NCI-H1694 treated with DMSO at 0.1 percent for 48 hours (cell line): ENCODE results near the gene PATL2.
"Not testable (repeated sequence)": the region's sequence is repeated elsewhere in the genome, so short reads cannot be mapped to it uniquely, and the experiment has no call there.

Experiments
- DNase-seq: peaks from one replicate; lab custom pipeline; 2025; lab: John Stamatoyannopoulos, UW

PATL2 gene

DNA sequence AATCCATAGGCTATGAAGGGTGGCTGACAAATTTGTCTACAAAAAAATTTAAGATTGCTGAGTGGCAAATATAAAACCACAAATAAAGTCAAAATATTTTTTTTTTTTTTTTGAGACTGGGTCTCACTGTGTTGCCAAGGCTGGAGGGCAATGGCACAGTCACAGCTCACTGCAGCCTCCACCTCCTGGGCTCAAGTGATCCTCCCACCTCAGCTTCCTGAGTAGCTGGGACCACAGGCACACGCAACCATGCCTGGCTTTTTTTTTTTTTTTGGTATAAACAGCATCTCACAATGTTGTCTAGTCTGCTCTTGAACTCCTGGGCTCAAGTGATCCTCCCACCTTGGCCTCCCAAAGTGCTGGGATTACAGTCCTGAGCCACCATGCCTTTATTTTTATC lies 20.9 kb downstream of the PATL2 start:
- DNase-seq = not testable (repeated sequence)

DNA sequence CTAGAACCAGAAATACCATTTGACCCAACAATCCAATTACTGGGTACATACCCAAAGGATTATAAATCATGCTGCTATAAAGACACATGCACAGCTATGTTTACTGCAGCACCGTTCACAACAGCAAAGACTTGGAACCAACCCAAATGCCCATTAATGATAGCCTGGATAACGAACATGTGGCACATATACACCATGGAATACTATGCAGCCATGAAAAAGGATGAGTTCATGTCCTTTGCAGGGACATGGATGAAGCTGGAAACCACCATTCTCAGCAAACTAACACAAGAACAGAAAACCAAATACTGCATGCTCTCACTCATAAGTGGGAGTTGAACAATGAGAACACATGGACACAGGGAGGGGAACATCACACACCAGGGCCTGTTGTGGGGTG lies 21.8 kb downstream of the PATL2 start:
- not testable (repeated sequence) for DNase-seq

DNA sequence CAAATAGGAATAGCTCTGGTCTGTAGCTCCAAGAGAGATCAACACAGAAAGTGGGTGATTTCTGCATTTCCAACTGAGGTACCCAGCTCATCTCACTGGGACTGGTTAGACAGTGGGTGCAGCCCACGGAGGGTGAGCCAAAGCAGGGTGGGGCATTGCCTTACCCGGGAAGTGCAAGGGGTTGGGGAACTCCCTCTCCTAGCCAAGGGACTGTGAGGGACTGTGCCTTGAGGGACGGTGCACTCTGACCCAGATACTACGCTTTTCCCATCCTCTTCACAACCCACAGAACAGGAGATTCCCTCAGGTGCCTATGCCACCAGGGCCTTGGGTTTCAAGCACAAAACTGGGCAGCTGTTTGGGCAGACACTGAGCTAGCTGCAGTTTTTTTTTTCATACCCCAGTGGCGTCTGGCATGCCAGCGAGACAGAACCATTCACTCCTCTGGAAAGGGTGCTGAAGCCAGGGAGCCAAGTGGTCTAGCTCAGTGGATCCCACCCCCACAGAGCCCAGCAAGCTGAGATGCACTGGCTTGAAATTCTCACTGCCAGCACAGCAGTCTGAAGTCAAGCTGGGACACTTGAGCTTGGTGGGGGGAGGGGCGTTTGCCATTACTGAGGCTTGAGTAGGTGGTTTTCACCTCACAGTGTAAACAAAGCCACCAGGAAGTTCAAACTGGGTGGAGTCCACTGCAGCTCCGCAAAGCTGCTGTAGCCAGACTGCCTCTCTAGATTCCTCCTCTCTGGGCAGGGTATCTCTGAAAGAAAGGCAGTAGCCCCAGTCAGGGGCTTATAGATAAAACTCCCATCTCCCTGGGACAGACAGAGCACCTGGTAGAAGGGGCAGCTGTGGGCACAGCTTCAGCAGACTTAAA lies 28.1 kb downstream of the PATL2 start:
- DNase-seq = not testable (repeated sequence)

DNA sequence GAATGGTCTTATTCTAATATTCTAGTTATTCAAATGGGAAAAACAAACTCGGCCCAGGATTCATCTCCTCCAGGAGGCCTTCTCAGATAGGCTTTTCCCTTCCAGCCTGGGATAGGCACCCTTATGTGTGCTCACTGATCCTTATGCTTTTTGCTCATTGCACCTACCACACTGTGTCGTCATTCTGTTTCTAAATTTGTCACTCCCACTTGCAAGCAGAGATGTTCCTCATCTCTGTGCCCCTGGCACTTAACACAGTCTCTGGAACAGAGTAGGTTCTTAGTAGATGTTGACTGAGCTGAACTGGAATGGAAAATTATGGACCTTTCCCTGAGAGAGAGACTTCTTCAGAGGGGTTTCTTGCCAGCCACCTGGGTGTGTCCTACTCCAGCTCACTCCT lies 28.9 kb downstream of the PATL2 start:
- DNase-seq = no peak

DNA sequence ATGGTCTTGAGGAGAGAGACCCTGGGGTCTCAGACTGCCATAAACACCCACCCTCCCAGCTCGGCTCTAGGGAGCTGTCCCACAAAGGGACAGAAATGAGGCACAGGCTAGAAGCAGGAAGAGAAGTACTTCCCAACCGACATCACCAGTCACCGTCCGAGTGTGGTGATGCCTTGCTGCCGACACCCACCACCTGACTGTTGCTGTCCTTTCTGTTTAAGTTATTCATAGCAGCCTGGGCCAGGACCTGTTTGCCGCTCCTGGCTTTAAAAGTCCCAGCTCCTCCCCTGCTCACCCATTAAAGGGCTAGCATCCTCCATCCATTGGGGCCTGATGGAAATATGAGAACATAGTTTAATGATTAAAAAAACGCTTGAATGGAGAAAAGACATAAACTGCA lies 34.4 kb downstream of the PATL2 start:
- no peak for DNase-seq

DNA sequence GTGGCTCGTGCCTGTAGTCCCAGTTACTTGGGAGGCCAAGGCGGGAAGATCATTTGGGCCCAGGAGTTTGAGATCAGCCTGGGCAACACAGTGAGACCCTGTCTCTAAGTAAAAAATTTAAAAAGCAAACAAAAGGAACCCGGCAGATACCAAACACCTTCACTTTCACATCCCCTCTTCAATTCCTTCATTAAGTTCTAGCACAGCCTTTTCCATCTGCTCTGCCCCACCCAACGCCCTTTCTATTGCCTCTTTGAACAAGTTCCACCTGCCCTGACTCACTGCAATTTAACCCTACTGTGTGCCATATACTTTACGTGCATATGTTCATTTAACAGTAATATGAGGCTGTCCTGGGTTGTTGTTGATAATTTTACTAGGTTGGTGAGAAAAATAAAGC lies 35.2 kb downstream of the PATL2 start:
- DNase-seq = no peak

DNA sequence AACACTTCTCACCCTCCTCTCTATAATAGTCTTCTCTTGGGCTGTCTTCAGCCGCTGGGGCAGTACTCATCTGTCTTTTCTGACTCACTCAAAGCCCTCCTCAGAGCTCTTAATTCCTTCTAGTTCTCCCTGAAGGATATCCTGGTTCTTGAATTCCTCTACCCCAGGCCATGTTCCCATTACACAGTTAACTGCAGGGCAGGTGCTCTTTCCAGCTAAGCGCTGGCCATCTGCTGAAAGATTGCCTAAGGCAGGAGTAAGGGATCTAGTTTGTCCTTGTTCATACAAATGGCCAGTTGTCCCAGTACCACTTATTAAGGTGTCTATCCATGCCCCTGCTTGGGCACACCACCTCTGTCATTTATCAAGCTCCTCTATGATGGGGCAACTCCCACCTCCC lies 37.5 kb downstream of the PATL2 start:
- no peak for DNase-seq

DNA sequence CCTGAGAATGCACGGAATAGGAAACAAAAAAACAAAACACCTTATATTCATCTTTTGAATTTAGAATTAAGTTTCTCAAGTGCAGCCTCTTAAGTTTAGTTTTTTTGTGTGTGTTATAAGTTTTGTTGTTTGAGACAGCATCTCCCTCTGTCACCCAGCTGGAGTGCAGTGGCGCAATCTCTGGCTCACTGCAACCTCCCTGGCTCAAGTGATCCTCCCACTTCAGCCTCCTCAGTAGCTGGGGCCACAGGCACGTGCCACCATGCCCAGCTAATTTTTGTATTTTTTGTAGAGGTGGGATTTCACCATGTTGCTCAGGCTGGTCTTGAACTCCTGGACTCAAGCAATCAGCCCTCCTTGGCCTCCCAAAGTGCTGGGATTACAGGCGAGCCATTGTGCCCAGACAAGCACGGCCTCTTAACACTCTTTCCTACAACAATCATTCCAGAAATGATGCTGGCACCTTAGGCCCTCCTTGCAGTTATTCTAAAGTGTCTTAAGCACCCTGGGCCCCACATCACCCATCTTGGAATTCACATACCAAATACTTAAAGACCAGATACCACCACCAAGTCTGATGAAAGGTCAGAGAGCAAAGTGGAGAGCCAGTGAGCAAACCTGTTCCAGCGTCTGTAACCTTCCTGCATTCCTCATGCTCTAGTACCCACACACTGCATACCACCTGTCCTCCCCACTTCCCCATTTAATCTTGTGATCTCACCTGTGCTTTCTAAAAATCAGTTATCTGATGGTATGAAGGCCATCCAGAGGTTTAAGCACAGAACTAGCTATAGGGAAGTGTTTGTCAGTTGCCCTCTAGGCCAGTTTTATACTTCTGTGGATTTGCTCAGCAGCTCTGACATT lies 40.8 kb downstream of the PATL2 start:
- DNase-seq = no peak

DNA sequence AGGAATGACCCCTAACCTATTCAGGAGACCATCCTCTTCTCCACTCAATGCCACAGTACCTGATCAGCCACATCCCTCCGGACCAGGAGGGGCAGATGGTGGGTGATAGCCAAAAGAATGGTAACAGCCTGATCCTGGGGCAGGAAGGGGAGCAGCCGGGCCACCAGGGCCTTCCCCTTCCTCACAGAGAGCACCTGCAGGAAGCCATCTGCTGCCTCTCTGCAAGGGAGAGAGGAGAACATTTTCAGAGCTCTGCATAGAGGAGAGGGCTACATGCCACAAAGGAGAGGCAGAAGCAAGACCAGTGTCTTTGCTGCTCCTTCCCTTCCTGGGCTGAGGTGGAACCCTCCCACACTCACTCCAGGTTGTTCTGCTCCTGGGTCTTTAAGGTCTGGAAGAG lies 42.2 kb downstream of the PATL2 start:
- DNase-seq = no peak

DNA sequence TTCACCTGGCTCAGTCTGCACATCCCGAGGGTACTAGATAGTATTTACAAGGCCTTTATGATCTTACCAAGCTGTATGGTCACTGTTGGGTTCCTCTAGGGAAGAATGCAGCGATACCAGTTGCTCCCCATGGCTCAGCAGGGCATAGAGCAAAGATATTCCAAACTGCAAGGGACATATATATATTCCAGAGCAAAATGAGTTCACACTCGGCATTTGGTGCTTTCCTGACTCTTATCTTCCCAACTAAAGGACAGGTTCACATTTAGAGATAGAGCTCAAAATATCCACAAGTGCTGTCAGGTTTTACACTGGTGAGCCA lies 44.1 kb downstream of the PATL2 start:
- no peak for DNase-seq

DNA sequence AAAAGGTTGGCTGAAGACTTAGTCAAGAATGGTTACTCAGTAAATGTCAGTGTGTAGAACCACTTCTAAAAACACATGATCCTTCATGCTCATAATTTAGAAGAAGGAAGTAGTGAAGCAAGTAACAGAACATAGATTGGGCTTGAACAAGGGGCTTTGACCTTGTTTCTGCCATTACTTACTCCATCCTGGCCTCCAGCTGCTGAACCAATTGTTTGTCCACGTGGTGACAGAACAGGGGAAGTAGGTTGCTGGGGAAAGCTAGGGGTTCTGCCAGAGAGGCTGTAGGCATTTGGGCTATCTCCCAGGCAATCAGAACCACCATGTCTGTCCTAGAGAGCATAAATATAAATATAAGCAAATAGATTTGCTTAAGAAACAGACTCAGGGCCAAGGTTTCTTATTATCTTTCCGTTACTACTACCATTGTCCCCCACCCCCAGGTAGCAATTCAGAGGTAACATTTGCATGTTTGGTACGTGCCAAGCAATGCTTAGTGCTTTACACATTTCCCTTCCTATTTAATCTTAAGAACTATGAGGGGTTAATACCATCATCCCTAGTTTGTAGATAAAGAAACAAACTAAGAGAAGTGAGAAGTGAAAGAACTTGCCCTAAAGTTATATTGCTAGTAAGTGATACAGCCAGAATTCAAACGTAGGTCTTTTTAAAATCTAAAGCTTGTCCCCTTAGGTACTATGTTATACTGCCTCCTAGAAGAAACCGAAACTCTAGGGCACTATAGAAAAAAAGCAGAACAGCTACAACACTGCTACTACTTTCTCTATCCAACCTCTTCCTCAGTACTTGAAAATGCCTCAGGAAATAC lies 44.7 kb downstream of the PATL2 start:
- DNase-seq = no peak

DNA sequence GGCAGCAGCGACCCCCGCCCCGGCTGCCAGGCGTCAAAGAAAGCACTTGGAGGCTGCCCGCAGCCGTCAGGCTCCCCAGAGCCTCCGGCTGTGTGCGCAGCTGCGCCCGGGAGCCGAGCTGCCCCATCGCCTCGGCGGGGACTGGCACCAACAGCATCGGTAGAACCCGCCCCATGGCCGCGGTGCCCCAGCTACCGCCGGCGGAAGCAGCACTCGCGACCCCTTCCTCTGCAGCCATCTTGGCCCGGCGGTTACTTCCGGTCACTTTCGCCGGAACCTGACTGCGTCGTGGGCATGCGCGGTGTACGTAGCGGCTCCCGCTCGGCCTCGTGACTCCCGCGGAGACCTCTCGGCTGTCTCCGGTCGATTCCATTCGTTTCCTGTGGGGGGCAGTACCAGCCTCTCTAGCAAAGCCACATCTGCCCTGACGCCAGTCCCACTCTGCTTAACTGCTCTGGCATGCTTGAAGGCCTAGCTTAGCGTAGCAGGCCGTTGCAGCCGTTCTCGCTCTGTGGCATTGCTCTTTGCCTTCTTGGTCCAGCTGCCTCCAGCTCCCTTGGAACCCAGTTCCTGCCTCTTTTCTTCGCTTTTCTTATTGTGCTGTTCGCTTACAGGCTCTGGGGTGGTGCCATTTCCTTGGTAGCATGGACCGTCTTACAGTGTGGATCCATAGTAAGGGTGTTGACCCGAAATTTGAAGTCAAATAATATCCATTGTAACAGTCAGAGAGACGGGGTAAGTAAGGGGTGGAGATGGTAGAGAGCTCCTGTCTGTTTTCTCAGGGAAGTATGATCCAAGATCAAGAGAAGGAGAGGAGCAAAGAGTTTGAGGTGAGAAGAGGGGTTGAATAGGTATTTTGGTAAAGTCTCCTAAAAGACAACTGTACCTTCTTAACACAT lies 47.5 kb downstream of the PATL2 start, which contains the start of gene SPG11:
Gene SPG11 (minus strand): TSS at position 253 of the 899 bp plus-strand sequence. CDS start 15 bp downstream, at position 238.
- DNase-seq = peak; percentile 93

DNA sequence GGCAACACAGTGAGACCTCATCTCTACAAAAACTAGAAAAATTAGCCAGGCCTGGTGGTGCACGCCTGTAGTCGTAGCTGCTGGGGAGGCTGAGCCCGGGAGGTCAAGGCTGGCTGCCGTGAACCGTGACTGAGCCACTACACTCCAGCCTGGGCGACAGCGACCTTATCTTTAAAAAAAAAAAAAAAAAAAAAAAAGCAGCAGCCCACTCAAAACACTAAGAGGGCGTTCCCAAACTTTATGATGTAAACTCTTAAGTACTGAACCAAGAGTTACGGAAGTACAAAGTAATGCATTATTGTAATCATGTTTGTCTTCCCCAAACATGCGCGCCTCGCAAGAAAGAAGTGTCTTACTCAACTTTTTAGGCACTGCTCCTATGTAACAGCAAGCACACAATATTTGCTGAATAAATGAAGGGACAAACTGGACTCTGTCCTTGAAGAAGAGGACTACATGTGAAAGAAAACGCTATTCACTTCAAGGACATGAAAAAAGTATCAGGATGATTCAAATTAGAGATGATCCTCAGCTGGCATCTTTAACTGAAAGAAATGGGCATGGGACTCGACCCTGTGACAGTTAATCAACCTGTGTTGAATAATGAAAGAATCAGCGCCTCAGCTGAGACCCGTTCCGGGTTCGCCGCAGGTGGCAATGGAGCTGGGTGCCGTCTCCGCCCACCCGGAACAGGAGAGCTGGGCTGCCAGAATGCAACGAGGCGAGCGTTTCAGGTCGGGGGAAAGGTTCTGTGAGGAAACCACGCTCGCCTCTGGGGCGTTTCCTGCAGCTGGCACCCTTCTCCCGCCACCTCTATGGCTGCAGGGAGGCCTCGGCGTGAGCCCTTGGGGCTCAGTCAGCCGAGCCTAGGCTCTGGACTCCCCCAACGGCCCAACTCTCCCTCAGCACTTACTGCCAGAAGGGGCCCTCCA lies 48.4 kb downstream of the PATL2 start:
- DNase-seq = peak; percentile 22

DNA sequence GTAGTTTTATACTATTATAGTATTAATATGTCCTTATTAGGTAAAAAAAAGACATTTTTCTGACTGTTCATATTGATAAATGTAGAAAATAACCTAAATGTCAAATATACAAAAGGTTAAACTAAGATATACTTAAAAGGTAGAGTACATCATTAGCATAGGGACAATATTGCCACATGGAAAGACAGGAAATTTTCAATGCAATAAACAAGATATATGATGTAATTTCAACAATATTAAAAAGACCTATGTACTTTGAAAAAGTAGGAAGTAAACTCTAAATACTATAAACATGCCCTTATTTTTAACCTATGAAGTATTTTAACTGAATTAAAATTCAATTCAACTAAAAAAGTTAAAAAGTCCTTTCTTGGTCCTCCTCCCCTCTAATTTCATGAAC lies 49.5 kb downstream of the PATL2 start:
- no peak for DNase-seq

DNA sequence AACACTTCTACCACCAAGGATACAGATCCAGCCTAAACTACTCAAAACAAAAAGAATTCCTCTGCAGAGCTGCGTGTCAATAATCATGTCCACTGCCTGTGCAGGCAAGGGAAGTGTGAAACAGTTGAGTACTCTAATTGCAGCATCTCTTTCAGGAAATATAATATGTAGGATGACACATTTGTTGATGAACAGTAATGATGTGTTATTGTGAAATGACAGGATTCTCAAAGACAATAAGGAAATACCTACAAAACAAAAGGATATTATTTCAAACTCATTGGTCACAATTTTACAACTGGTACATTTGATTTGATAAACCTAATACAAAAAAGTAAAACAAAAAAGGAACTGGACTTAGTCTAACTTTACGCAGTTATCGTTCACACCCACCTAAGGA lies 52.1 kb downstream of the PATL2 start:
- no peak for DNase-seq

DNA sequence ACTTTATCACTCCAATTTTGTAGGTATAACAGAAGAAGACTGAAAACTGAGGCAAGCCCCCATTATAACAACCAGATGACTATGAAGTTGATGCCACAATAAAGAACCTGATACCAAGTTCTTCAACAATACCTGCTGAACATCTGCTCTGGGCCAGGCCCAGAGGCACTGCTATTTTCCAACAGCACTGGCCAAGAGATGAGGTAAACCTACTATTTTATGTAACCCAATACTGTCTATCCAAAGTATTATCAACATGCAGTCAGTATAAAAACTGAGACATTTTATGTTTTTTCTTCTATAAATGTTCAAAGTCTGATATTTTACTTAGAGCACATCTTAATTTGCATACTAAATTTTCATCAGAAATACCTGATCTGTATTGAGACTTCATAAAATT lies 53.7 kb downstream of the PATL2 start:
- no peak for DNase-seq

DNA sequence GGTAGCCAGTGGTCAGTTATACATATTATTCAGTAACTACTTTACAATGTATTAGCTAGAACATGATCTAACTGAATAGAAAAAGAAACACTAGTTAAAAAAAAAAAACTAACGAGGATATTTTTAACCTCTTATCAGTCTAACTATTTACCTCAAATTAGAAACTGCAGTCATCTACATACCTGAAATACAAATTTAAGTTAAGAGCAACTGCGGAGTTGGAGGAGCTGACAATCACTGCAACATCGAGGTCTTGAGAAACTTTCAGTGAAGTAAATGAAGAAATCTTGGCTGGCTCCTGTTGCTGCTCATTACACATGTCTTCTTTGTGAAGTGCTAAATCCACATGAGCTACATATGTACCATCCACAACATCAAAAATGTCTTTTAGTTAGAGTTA lies 54.2 kb downstream of the PATL2 start:
- no peak for DNase-seq

DNA sequence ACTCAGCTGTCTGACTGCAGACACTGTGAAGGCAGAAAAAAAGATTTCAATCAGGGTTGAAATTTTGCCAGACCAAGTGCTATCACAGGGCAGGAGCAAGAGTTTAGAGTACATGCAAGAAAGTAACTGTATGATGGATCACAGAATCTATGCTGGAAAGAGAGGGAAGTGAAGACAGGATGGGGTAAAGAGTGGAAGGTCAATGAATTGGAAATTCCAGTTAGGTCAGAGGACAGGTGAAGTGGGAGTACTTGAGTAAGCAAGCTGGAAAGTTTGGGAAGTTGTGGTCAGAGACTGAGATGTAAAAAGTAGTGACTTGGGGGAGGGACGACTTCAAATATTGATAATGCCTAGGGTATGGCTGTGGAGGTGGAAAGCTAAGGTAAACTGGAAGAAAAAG lies 54.8 kb downstream of the PATL2 start:
- DNase-seq = no peak

DNA sequence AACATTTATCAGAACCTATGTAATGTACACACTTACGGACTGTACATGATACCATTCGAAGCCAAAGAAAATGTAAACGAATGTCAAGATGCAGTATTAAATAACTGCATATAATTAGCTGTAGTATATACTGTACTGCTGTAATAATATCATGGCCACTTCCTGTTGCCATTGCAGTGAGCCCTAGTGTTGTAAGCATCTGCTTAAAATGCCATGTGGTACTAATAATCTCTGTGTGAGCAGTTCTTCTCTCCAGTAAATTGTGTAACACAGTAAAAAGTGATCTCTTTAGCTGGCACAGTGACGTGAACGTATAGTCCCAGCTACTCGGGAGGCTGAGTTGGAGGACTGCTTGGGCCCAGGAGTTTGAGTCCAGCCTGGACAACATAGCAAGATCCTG lies 56.3 kb downstream of the PATL2 start:
- DNase-seq = no peak

DNA sequence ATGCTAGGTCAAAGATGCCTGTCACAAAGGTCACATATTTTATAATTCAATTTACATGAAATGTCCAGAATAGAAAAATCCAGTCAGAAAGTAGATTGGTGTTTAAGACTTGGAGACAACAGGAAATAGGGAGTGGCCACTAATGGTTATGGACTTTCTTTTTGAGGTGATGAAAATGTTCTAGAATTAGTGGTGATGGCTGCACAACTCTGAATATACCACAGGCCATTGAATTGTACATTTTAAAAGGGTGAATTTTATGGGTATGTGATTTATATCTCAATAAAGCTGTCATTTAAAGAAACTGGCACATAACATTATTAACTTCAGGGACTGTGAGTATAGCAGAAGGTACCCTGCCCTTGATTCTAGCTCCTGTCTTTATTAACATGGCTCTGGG lies 63.5 kb downstream of the PATL2 start:
- DNase-seq = no peak
